IPS DF 4.7 (cell line): ENCODE results near the gene PLEKHM2.

Experiments used
- DNase-seq: peaks from one replicate; pipeline ENCODE4 v3.0.0-alpha.2; 2013; ENCODE audit warnings: low spot score; ENCODE audit errors: extremely low read depth

The PLEKHM2 gene

DNA sequence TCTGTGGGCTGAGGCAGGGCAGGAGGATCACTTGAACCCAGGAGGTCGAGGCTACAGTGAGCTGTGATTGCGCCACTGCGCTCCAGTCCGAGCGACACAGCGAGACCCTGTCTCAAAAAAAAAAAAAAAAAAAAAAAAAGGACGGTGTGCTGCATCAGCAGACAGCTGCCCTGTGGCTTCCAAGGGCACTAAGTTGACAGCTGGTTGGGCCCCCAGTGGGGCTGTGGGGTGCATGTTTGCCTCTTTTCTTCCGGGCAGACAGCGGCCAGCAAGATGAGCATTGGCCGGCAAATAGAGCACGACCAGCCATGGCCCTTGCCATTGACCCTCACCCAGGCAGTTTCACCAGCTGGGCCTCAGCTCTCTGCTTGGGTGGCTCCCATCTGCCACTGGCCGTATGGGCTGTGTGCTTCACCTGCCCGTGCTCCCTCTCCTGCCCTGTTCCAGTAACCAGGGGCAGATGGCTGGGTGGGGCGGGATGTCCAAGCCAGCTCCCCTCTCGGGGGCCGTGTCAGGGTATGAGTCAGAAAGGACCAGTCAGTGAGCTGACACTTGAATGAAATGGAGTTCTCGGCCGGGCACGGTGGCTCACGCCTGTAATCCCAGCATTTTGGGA lies 39.6 kb downstream of the PLEKHM2 start:
- no peak for DNase-seq

DNA sequence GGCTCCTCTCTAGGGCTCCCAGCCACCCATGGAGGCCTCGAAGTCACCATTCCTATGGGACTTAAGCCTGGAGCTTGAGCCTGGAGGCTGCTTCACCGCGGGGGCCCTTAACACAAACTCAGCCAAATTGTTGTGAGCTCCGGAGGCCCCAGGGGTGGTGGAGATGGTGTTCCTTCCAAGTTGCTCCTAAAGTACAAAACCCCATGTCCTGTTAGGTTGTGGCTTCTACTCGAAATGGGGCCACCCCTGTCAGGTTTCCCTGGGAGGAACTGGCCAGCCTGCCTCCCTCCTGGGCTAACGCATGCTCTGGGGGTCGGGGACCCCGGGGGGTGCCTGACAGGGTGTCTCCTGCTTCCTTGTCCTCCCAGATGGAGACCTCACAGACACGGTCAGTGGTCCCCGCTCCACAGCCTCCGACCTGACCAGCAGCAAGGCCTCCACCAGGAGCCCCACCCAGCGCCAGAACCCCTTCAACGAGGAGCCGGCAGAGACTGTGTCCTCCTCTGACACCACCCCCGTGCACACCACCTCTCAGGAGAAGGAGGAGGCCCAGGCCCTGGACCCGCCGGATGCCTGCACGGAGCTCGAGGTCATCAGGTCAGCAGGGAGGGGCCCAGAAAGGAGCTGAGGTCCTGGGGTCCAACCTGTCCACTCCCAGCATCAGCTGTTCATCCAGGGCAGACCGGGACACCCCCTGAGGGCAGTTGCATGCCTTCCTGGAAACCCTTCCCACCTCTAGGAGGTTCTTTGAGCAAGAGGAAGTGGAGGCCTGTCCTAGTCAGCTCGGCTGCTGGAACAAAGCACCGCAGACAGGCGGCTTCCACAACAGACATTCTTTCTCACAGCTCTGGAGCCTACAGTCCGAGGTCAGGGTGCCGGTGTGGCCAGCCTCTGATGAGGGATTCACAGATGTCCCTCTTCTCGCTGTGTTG lies 41.1 kb downstream of the PLEKHM2 start:
- no peak for DNase-seq

DNA sequence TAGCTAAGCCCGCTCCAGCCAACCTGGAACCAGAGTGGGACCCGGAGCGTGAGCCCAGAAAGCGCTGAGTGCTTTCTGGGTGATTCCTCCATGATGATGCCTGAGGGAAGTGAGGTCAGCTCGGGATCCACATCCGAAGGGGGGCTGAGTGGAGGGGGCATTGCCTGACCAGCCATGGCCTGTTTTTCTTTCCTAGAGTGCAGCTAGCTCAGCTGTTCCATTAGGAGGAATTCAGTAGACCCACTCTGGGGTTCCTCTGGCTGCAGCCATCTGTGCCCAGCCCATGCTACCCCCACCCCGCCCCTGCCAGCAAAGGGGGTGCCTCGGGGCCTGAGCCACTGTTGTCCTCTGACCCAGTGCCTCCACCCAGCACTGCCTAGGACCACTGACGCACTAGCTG lies 42.4 kb downstream of the PLEKHM2 start:
- no peak for DNase-seq

DNA sequence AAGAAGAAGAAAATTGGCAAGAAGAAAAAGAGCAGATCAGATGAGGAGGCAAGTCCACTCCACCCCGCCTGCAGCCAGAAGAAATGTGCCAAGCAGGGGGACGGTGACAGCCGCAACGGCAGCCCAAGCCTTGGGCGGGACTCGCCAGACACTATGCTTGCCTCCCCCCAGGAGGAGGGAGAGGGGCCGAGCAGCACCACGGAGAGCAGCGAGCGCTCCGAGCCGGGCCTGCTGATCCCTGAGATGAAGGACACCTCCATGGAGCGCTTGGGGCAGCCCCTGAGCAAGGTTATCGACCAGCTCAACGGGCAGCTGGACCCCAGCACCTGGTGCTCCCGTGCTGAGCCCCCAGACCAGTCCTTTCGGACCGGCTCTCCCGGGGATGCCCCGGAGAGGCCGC lies 42.9 kb downstream of the PLEKHM2 start:
- no peak for DNase-seq

DNA sequence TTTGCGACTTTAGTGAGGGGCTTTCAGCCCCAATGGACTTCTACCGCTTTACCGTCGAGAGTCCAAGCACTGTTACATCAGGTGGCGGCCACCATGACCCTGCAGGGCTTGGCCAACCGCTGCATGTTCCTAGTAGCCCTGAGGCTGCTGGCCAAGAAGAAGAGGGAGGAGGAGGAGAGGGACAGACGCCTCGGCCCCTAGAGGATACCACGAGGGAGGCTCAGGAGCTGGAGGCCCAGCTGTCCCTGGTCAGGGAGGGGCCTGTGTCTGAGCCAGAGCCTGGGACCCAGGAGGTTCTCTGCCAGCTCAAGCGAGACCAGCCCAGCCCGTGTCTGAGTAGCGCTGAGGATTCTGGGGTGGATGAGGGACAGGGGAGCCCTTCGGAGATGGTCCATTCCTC lies 43.3 kb downstream of the PLEKHM2 start:
- no peak for DNase-seq

DNA sequence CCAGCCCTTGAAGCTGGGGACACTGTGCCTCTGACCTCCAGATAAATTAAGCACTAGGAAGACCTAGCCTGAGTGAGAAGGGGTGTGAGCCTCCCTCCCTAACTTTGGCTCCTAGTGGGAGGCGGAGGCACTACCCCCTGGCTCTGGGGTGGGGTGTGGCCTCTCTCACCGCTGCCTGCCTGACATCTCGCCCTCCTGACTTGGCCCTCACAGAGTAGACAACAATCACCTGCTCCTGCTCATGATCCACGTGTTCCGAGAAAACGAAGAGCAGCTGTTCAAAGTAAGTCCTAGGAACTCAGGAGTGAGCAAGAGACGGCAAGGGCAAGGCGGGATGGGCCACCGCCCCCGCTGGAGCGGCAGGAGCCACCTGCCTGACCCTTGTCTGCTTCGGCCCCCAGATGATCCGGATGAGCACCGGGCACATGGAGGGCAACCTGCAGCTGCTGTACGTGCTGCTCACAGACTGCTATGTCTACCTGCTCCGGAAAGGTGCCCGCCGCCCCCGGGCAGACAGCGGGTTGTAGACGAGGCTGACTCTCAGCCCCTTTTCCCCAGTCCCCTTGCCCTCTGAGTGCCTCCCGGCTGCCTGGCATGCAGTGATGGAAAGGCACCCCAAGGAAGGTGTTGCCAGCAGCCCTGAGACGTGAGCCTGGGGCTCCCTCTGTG lies 43.9 kb downstream of the PLEKHM2 start:
- DNase-seq = no peak

DNA sequence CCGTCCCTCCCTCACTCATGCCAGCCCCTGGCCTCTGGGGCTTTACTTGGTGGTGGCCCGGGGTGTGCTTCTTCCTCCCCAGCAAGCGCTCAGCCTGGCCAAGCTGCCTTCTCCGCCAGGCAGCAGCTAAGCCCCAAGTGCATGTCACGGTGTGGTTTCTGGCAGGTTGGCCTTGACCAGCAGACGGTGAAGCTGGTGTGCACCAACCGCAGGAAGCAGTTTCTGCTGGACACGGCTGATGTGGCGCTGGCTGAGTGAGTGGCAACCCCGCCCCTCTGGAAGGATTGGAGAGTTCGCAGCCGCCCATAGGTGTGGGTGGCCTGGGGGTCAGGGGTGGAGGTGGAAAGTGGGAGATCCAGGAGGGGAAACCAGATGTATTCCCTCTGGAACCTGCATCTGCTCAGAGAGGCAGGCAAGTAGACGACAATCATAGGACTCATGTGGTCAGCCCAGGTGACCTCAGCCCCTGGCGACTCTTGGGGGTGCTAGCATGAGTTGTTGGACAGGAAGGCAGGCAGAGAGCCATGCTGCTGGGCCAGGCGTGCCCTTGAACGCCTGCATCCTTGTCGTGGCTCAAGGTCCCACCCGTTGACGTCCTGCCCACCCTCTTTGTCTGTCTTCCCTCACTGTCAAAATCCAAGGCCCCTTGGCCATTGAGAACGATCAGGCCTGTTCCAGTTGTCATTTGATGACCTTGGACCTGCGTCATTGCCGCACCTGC lies 45.0 kb downstream of the PLEKHM2 start:
- DNase-seq = no peak

DNA sequence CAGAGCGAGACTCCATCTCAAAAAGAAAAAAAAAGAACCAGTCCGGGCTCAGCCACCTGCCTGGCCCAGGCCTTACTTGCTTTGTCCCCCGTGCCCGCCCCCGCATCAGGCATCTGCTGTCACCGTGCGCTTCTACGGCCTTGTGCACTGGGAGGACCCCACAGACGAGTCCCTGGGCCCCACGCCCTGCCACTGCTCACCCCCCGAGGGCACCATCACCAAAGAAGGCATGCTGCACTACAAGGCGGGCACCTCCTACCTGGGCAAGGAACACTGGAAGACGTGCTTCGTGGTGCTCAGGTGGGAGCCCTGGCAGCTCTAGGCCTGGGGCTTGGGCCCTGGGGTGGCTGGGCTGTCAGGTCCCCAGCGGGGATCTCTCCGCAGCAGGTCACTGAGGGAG lies 46.3 kb downstream of the PLEKHM2 start:
- DNase-seq = no peak

DNA sequence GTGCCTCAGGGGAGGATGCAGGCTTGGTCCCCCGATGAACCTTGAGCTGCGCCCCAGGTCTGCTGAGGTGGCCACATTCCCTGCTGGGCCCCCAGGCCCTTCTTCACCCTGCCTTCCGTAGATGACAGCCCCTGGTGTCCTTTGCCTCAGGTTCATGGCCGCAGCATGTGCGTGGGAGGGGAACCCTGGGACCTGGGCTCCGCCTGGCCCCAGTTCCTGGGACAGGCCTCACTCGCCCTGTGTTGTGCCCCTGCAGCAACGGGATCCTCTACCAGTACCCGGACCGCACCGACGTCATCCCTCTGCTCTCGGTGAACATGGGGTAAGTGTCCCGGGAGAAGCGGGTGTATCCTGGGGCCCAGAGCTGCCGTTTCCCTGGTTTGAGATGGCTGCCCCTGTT lies 46.8 kb downstream of the PLEKHM2 start:
- DNase-seq = no peak

DNA sequence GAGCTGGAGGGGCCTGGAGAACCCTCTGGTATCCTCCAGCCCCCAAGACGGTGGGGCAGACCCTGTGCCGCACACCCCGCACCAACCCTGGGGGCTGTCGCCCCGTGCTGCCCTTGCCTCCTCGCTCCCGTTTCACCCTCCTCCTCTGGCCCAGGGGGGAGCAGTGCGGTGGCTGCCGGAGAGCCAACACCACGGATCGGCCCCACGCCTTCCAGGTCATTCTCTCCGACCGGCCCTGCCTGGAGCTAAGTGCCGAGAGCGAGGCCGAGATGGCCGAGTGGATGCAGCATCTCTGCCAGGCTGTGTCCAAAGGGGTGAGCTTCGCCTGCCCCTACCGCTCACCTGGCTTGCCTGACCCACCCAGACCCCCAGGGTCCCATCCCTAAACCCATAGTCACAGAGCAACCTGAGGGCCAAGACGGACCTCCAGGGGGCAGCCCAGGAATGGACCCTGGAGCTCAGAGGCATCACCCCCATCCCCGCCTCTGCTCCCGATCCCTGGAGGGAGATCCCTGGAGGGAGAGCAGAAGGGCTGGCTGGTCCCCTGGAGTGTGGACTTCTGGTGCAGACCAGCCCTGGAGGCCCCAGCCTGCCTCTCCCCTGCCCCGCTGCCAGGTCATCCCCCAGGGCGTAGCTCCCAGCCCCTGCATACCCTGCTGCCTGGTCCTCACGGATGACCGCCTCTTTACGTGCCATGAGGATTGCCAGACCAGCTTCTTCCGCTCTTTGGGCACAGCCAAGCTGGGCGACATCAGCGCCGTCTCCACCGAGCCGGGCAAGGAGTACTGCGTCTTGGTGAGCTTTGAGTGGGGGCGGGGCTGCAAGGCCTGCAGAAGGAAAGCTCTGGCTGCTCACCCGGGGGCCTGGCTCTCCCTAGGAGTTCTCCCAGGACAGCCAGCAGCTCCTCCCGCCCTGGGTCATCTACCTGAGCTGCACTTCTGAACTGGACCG lies 47.9 kb downstream of the PLEKHM2 start:
- no peak for DNase-seq

DNA sequence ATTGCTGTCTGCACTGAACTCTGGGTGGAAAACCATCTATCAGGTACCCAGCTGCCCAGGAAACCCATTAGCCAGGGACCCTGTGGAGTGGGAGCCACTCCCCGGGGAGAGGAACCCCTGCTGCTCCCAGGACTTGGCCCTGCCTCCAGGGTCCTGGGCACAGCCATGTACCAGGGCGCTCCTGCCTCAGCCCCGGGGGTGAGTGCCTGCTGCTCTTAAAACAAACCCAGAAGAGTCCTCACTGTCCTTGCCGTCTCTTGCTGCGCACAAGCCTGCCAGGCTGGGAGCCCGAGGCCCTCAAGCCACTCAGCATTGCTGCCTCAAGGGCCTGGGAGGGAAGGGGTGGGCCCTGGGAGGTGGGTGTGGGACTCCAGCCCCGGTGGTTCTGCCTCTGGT lies 48.6 kb downstream of the PLEKHM2 start:
- DNase-seq = no peak

DNA sequence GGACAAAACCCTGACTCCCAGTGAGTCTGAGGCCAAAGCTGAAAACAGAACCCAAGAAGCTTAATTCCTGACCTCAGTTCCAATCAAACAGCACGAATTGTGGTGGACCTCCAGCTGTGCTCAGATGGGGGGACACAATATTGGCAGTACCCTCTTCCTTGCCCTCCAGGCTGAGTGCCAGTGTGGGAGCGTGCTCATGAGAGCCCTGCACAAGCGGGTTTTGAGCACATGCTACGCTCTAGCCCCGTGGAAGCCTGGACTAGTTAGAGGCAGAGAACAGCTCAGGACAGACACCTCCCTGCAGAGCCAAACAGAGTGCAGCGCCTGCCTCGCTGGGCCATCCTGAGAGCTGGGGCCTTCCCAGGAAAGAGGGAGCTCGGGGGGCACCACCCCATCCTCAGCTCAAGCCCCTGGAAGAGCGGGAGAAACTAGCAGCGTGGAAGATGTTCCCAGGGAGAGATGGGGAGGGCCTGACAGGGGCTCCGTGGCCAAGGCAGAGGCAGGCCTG lies 49.2 kb downstream of the PLEKHM2 start:
- no peak for DNase-seq

DNA sequence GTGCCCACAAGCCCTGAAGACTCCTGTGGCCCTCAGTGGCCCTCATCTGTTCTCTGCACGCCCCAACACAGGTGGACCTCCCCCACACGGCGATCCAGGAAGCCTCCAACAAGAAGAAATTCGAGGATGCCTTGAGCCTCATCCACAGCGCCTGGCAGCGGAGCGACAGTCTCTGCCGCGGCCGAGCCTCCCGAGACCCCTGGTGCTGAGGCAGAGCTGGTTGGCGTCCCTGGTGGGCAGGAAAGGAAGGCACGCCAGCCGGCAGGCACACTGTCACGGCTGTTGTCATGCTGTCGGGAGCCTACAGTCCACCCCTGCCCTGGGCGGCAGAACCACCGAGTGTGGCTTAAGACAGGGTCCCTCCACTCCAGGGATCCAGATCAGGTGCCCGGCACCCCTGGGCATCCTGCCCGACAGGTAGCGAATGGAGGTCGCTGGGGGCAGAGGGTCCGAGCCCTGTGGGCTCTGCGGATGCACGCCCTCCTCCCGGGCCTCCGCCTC lies 49.7 kb downstream of the PLEKHM2 start:
- DNase-seq = no peak

DNA sequence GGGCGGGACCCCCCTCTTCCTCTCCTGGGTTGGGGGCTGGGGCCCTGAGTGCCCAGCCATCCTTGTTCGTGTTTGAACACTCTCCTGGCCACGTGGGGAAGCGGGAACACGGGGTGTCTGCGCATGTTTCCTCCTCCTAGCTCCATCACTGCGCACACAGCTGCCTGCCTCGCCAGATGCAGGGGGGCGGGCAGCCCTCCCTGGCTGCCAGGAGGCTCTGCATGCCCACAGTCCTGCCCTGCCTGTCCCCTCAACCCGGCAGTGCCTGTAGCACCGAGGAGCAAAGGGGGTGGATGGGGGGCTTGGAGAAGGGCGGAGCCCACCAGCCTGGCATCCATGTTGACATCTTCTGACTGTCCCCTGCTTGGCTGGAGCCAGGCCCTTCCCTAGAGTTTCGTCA lies 50.2 kb downstream of the PLEKHM2 start:
- DNase-seq = no peak

DNA sequence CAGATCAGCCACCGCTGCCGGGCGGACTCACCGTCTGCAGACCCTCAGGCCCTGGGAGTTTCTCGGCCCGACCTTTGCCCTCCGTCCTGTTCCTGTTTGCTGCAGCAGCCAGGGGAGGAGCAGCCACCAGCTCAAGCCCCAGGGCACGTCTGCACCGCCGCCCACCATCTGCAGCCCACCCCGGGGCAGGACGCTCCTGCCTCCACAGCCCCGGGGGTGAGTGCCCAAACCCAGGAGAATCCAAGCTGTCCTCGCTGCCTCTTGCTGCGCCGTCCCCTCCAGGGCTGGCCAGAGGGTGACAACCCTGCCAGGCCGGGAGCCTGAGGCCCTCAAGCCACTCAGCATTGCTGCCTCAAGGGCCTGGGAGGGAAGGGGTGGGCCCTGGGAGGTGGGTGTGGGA lies 50.8 kb downstream of the PLEKHM2 start:
- no peak for DNase-seq

DNA sequence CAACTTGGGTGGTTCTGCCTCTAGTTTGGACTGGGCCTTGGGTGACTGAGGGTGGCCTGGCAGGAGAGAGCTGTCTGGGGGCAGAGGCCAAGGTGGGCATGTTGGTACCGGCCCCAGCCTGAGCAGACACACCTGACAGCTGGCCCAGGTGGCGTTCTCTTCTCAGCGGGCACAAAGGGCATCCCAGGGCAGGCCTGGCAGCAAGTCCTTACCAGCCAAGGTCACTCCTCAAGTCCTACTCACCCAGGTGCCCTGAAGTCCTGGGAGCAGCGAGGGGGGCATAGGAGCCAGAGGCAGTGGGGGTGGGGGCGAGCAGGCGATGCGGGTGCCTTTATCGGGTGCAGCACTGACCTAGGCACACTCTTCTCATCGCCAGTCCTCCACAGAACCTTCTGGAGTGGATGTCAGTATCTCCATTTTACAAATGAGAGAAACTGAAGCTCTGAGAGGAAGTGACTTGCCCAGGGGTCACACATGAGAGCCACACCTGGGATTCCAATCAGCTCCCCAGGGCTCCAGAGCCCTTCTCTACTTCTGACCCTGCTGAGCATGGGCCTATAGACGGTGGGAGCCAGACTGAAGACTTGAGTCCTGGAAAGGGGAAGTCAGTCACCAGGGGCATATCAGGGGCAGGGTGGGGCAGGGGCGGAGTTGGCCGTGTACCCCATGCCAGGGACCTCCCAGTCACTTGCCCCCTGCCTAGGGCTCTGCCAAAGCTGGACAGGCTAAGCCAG lies 51.4 kb downstream of the PLEKHM2 start:
- DNase-seq = no peak

DNA sequence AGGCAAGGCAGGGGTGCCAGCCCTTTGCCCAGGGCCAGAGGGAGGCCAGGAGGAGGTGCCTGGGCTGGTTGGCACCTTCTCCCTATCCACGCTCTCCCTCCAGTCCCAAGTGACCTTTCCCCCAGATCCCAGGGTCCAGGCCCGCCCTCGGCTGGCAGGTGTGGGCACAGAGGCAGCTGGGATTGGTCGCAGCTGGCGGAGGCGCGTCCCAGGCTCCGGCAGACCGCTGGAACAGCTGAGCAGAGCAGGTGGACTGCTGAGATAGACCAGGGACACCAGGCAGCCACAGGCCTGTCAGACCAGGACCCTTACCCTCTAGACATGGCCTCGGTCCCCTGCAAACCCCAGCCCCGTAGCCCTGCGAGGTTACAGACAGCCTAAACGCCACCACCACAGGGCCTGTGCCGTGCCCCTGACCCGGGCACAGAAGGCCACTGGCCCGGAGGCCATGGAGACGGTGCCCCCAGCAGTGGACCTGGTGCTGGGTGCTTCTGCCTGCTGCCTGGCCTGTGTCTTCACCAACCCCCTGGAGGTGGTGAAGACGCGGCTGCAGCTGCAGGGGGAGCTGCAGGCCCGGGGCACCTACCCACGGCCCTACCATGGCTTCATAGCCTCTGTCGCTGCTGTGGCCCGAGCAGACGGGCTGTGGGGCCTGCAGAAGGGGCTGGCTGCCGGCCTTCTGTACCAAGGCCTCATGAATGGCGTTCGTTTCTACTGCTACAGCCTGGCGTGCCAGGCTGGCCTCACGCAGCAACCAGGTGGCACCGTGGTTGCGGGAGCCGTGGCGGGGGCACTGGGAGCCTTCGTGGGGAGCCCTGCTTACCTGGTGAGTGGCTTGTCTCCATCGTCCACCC lies 52.1 kb downstream of the PLEKHM2 start, which contains the start of gene SLC25A34:
SLC25A34 (plus strand) TSS at position 221 of the 854 bp plus-strand sequence; CDS start at position 449, 228 bp downstream.
- no peak for DNase-seq

DNA sequence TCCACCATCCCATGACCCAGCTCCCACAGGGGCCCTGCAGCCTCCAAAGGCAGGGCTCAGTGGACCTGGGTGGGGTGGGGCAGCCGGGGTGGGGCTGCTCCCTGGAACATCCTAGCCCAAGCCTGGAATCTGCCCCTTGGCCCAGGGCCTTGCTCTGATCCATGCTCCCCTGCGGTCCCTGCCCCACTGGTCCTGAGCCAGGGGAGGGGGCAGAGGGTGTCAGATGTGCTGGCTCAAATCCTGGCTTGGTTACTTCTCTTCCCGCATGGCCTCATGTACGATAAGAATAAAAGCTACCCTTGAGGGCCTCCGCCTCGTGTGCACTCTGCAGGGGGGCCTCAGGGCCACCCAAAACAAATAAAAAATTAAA lies 52.8 kb downstream of the PLEKHM2 start:
- no peak for DNase-seq
